WTC11 (cell line): ENCODE data around the gene TSEN54.

Experiments used
- RELA ChIP-seq: sonication (generic); formaldehyde crosslinking; IDR thresholded peaks from 2 replicates; pipeline ENCODE4 v1.8.1; 2022; ENCODE audit warnings: missing genetic modification reagents, mild to moderate bottlenecking, borderline replicate concordance
- TCF7 ChIP-seq: sonication (generic); formaldehyde crosslinking; IDR thresholded peaks from 2 replicates; pipeline ENCODE4 v1.8.0; 2022; ENCODE audit warnings: mild to moderate bottlenecking, low read depth, missing genetic modification reagents, moderate library complexity
- TP53 ChIP-seq: sonication (generic); formaldehyde crosslinking; IDR thresholded peaks from 2 replicates; pipeline ENCODE4 v1.8.1; 2023; ENCODE audit warnings: mild to moderate bottlenecking, missing genetic modification reagents
- TF ChIP-seq, protein P1 (sequence below): fragments of 200-600 bp; IDR thresholded peaks from 2 replicates; pipeline ENCODE4 v1.8.0; 2022; ENCODE audit warnings: antibody characterized with exemption

DNA sequence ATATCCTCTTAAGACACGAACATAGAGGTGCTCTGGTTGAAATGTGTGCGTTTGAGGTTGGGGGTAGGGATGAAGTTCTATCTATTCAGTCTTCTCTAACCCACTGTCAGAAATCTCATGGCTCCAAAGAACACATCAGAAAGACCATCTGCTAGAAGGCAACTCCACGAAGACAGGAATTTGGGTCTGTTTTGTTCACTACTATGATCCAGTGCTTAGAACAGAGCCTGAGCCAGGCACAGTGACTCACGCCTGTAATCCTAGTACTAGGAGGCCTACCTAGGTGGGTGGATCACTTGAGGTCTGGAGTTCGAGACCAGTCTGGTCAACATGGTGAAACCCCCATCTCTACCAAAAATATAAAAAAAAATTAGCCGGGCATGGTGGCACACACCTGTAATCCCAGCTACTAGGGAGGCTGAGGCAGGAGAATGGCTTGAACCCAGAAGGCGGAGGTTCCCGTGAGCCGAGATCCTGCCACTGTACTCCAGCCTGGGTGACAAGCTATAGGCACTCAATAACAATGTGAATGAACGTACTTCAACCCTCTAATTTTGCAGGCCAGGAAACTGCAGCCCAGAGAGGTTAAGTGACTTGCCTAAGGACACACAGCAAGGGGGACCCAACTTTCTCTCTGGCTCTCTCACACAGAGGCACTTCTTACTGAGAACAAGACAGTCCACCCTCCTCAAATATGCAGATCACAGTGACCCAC is 3.2 kb upstream of the TSEN54 start:
- no peak for TF ChIP-seq TCF7 (CRISPR knock-in tag)
- no peak for TF ChIP-seq RELA (CRISPR knock-in tag)
- TF ChIP-seq, protein P1, sequence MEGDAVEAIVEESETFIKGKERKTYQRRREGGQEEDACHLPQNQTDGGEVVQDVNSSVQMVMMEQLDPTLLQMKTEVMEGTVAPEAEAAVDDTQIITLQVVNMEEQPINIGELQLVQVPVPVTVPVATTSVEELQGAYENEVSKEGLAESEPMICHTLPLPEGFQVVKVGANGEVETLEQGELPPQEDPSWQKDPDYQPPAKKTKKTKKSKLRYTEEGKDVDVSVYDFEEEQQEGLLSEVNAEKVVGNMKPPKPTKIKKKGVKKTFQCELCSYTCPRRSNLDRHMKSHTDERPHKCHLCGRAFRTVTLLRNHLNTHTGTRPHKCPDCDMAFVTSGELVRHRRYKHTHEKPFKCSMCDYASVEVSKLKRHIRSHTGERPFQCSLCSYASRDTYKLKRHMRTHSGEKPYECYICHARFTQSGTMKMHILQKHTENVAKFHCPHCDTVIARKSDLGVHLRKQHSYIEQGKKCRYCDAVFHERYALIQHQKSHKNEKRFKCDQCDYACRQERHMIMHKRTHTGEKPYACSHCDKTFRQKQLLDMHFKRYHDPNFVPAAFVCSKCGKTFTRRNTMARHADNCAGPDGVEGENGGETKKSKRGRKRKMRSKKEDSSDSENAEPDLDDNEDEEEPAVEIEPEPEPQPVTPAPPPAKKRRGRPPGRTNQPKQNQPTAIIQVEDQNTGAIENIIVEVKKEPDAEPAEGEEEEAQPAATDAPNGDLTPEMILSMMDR = no peak
- no peak for TF ChIP-seq TP53
